ENCODE measurements around the gene CROCC. TPM values are rescaled to one million over a fixed set of nuclear protein-coding genes. Genes with fewer than 3 reads are reported as not detected.

The CROCC gene
- total RNA-seq, 2 donors from 2014 or later = 6.9 to 21.6 TPM

GRCh38 chr1:16967095-16967575, 45.4 kb downstream of the CROCC start:
- no peaks in the 10 kb centered on the region for H3K27me3 ChIP-seq
- DNase-seq = no peak
- no peaks in the 10 kb centered on the region for H3K9me3 ChIP-seq
- intact Hi-C loops (cut with DNase I) = no loop called here
- no peak overlapping the region for H3K27ac ChIP-seq
- no peaks in the 10 kb centered on the region for H3K4me1 ChIP-seq
- no peak overlapping the region for H3K4me3 ChIP-seq
- H3K9ac ChIP-seq (ENCODE audit: low read depth in 2 of 2, low read length in 2 of 2) = no peak overlapping the region
- no peaks in the 10 kb centered on the region for H3K36me3 ChIP-seq
- no peak for TF ChIP-seq CTCF (IDR thresholded peaks at IDR 0.05)

GRCh38 chr1:16967962-16968361, 46.2 kb downstream of the CROCC start:
- Histone ChIP-seq H3K4me3 (no peak overlapping the region), H3K4me1 (no peaks in the 10 kb centered on the region), H3K27me3 (no peaks in the 10 kb centered on the region), H3K9ac (ENCODE audit: low read depth in 2 of 2, low read length in 2 of 2) (no peak overlapping the region), H3K36me3 (no peaks in the 10 kb centered on the region), H3K9me3 (no peaks in the 10 kb centered on the region), H3K27ac (no peak overlapping the region)
- intact Hi-C loops (cut with DNase I) = no loop called here
- DNase-seq = no peak
- no peak for TF ChIP-seq CTCF (IDR thresholded peaks at IDR 0.05)

GRCh38 chr1:16968372-16968771, 46.6 kb downstream of the CROCC start:
- H3K4me1 ChIP-seq = no peaks in the 10 kb centered on the region

GRCh38 chr1:16969057-16969611, 47.4 kb downstream of the CROCC start:
- DNase-seq = no peak
- Histone ChIP-seq H3K9ac (ENCODE audit: low read depth in 2 of 2, low read length in 2 of 2) (no peak overlapping the region), H3K9me3 (no peaks in the 10 kb centered on the region), H3K27me3 (no peaks in the 10 kb centered on the region), H3K36me3 (no peaks in the 10 kb centered on the region), H3K4me3 (no peak overlapping the region), H3K27ac (no peak overlapping the region), H3K4me1 (no peaks in the 10 kb centered on the region)
- intact Hi-C loops (cut with DNase I) = no loop called here
- no peak for TF ChIP-seq CTCF (IDR thresholded peaks at IDR 0.05)

More at GRCh38 chr1:16968372-16968771, 46.6 kb downstream of the CROCC start:
- Histone ChIP-seq H3K9me3 (no peaks in the 10 kb centered on the region), H3K4me3 (no peak overlapping the region), H3K9ac (ENCODE audit: low read depth in 2 of 2, low read length in 2 of 2) (no peak overlapping the region), H3K36me3 (no peaks in the 10 kb centered on the region), H3K27ac (no peak overlapping the region), H3K27me3 (no peaks in the 10 kb centered on the region)
- no peak for DNase-seq
- intact Hi-C loops (cut with DNase I) = no loop called here
- TF ChIP-seq CTCF (IDR thresholded peaks at IDR 0.05) = no peak

- intact Hi-C loops (cut with DNase I) = no loop called here
- Histone ChIP-seq H3K9me3 (no peaks in the 10 kb centered on the region), H3K4me3 (no peak overlapping the region), H3K27me3 (no peaks in the 10 kb centered on the region), H3K27ac (no peak overlapping the region), H3K9ac (ENCODE audit: low read depth in 2 of 2, low read length in 2 of 2) (no peak overlapping the region), H3K36me3 (no peaks in the 10 kb centered on the region), H3K4me1 (no peaks in the 10 kb centered on the region)
- TF ChIP-seq CTCF (IDR thresholded peaks at IDR 0.05) = no peak
- DNase-seq = no peak
Observed at GRCh38 chr1:16969651-16970050, 47.9 kb downstream of the CROCC start.
